ENCODE data around the gene ARSB. TPM values are rescaled to one million over a fixed set of nuclear protein-coding genes. Genes with fewer than 3 reads are reported as not detected.

Gene ARSB
- total and polyA plus RNA-seq, 2 donors from 2014 or later: 8.3 to 16.4 TPM

DNA sequence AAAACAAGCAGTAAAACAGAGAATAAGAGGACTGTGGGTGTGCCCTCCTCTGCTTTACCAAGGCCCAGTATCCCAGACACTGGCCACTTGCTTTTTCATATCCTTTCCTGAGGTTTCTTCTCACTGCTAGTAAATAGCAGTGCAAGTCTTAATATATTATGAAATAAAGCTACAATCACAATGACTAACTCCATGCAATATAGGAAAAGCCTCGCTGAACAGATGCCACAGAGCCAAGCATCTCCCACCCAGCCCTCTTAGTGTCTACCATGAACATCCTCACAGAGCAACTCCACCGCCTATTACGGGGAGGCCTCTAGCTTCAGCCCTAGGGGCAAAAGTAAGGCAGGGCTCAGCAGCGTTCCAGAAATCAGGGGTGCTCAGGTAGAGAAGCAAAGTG is 205.8 kb downstream of the ARSB start:
- H3K36me3 ChIP-seq (ENCODE audit: control insufficient read depth in 2 of 3, insufficient read depth in 3 of 3, low read length in 3 of 3): peaks cover 0 to 9% (median 0%) of the 10 kb centered on the region in 3 donors

GRCh38 chr5:78778538-78778937 is 206.6 kb downstream of the ARSB start:
- Histone ChIP-seq H3K27ac (ENCODE audit: low read depth in 2 of 2, low read length in 2 of 2) (no peak overlapping the region), H3K4me3 (ENCODE audit: low read length in 3 of 3) (no peak overlapping the region), H3K9ac (ENCODE audit: low read length in 3 of 3) (no peak overlapping the region), H3K27me3 (ENCODE audit: control insufficient read depth, insufficient read depth, low read length) (no peaks in the 10 kb centered on the region), H3K9me3 (ENCODE audit: control insufficient read depth in 2 of 3, insufficient read depth in 1 of 3, low read length in 3 of 3) (no peaks in the 10 kb centered on the region), H3K4me1 (ENCODE audit: control insufficient read depth in 2 of 3, insufficient read depth in 2 of 3, low read depth in 1 of 3, low read length in 3 of 3) (no peaks in the 10 kb centered on the region), H3K36me3 (ENCODE audit: control insufficient read depth in 2 of 3, insufficient read depth in 3 of 3, low read length in 3 of 3) (peaks cover 0 to 9% (median 0%) of the 10 kb centered on the region in 3 donors)
- TF ChIP-seq CTCF (IDR thresholded peaks at IDR 0.05; ENCODE audit: borderline replicate concordance, extremely low read depth, insufficient read depth): no peak
- intact Hi-C loops (cut with DNase I): no loop called here
- no peak for FAIRE-seq
- DNase-seq: no peak

More for the DNA sequence above, 205.8 kb downstream of the ARSB start:
- DNase-seq (no peak), FAIRE-seq (no peak)
- TF ChIP-seq CTCF (IDR thresholded peaks at IDR 0.05; ENCODE audit: borderline replicate concordance, extremely low read depth, insufficient read depth): no peak
- Histone ChIP-seq H3K9me3 (ENCODE audit: control insufficient read depth in 2 of 3, insufficient read depth in 1 of 3, low read length in 3 of 3) (no peaks in the 10 kb centered on the region), H3K27me3 (ENCODE audit: control insufficient read depth, insufficient read depth, low read length) (no peaks in the 10 kb centered on the region), H3K4me3 (ENCODE audit: low read length in 3 of 3) (no peak overlapping the region), H3K4me1 (ENCODE audit: control insufficient read depth in 2 of 3, insufficient read depth in 2 of 3, low read depth in 1 of 3, low read length in 3 of 3) (no peaks in the 10 kb centered on the region), H3K27ac (ENCODE audit: low read depth in 2 of 2, low read length in 2 of 2) (no peak overlapping the region), H3K9ac (ENCODE audit: low read length in 3 of 3) (no peak overlapping the region)
- intact Hi-C loops (cut with DNase I): no loop called here

DNA sequence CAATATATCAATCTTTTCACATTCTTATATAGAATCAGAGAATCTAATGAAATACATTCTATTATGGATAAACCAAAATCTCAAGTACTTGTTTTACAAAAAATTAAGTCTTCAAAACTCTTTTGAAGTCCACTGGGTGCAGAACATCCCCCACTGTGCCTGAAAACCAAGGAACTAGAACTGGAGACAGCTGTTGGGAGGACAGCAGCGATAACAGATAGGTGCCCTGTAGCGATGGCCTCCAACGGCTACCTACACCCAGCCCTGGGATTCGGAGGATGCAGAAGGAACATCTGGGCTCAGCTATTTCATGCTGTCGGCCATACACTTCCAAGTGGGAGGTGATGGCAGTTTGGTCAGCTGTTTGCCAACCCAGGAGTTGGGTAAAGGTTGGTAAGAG is 207.2 kb downstream of the ARSB start:
- Histone ChIP-seq H3K9me3 (ENCODE audit: control insufficient read depth in 2 of 3, insufficient read depth in 1 of 3, low read length in 3 of 3) (no peaks in the 10 kb centered on the region), H3K27me3 (ENCODE audit: control insufficient read depth, insufficient read depth, low read length) (no peaks in the 10 kb centered on the region), H3K4me1 (ENCODE audit: control insufficient read depth in 2 of 3, insufficient read depth in 2 of 3, low read depth in 1 of 3, low read length in 3 of 3) (no peaks in the 10 kb centered on the region), H3K4me3 (ENCODE audit: low read length in 3 of 3) (no peak overlapping the region), H3K36me3 (ENCODE audit: control insufficient read depth in 2 of 3, insufficient read depth in 3 of 3, low read length in 3 of 3) (peaks cover 0 to 9% (median 0%) of the 10 kb centered on the region in 3 donors), H3K9ac (ENCODE audit: low read length in 3 of 3) (no peak overlapping the region), H3K27ac (ENCODE audit: low read depth in 2 of 2, low read length in 2 of 2) (no peak overlapping the region)
- no peak for TF ChIP-seq CTCF (IDR thresholded peaks at IDR 0.05; ENCODE audit: borderline replicate concordance, extremely low read depth, insufficient read depth)
- intact Hi-C loops (cut with DNase I): no loop called here
- FAIRE-seq: no peak
- DNase-seq: no peak

- H3K36me3 ChIP-seq (ENCODE audit: control insufficient read depth in 2 of 3, insufficient read depth in 3 of 3, low read length in 3 of 3): peaks cover 0 to 9% (median 0%) of the 10 kb centered on the region in 3 donors
- H3K9me3 ChIP-seq (ENCODE audit: control insufficient read depth in 2 of 3, insufficient read depth in 1 of 3, low read length in 3 of 3): no peaks in the 10 kb centered on the region
- DNase-seq (no peak), FAIRE-seq (no peak)
- TF ChIP-seq CTCF (IDR thresholded peaks at IDR 0.05; ENCODE audit: borderline replicate concordance, extremely low read depth, insufficient read depth): no peak
- intact Hi-C loops (cut with DNase I): no loop called here
- H3K4me3 ChIP-seq (ENCODE audit: low read length in 3 of 3): no peak overlapping the region
- H3K4me1 ChIP-seq (ENCODE audit: control insufficient read depth in 2 of 3, insufficient read depth in 2 of 3, low read depth in 1 of 3, low read length in 3 of 3): no peaks in the 10 kb centered on the region
- H3K9ac ChIP-seq (ENCODE audit: low read length in 3 of 3): no peak overlapping the region
- H3K27ac ChIP-seq (ENCODE audit: low read depth in 2 of 2, low read length in 2 of 2): no peak overlapping the region
- H3K27me3 ChIP-seq (ENCODE audit: control insufficient read depth, insufficient read depth, low read length): no peaks in the 10 kb centered on the region
These were observed 208.5 kb downstream of the ARSB start for GRCh38 chr5:78776637-78777036.

Measured in kidney (tissue), 14 donors.